IPS-NIHi11 (cell line): ENCODE data around the gene KCNJ15.
A peak's percentile ranks its signal among the peaks of the same experiment; 100 is the strongest.

Experiments
- DNase-seq: peaks from one replicate; pipeline ENCODE4 v3.0.0; 2012; ENCODE audit warnings: mixed read lengths, low spot score

Gene KCNJ15

DNA sequence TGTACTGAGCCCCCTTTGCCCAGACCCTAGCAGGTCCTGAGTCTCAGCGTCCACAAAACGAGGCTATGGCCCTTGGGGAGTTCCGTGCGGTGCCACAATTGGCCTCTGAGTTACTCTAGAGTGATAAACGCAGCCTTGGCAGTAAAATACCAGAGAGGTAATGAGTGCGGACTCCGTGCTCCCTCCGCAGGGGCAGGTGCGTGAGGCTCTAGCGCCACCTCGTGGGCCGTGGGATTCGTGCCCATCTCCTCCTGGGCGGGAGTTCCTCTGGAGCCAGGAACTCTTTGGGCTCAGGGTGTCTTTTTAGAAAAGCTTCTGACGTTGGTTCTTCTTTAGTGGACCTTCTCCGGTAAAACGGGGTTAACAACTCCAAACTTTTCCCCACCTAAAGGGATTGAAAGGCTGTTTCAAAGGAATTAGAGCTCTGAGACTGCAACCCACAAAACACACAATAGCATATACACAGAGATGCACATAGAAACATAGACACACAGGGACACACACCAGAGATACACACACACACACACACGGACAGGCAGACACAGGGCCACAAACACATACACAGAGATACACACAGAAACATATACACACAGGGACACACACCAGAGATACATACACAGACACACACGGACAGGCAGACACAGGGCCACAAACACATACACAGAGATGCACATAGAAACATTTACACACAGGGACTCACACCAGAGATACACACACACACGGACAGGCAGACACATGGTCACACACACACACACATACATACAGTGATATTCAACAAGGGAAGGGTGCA, 99.4 kb downstream of the KCNJ15 start:
- peak; percentile 91 for DNase-seq
